Stimulated activated CD4-positive, alpha-beta T cell treated with anti-CD3 and anti-CD28 coated beads, Interleukin-4, amount 100 ng/mL, for 48 hours (primary cell): Measurements from ENCODE around the gene OR5A1.

Experiments
- DNase-seq, 2 donors: peaks; one replicate each; pipeline ENCODE4 v3.0.0-alpha.2; 2020; ENCODE audit warnings: low read depth in 2 of 2

Gene OR5A1

GRCh38 chr11:59479906-59480305 is 43.6 kb downstream of the OR5A1 start:
- no peak for DNase-seq

- no peak for DNase-seq
Measured at GRCh38 chr11:59480359-59480758, 44.1 kb downstream of the OR5A1 start.
